SK-N-SH (cell line): ENCODE data around the gene FABP2.
"Not testable (repeated sequence)": the region's sequence is repeated elsewhere in the genome, so short reads cannot be mapped to it uniquely, and the experiment has no call there.

Experiments used
- CHD2 ChIP-seq: fragments of 150-350 bp; IDR thresholded peaks from 2 replicates; pipeline ENCODE4 v1.6.1; 2018; ENCODE audit warnings: low read length; ENCODE audit not compliant: partially characterized antibody
- GABPA ChIP-seq: IDR thresholded peaks from 2 replicates; pipeline ENCODE4 v1.4.0; 2012; ENCODE audit warnings: low read depth, mild to moderate bottlenecking
- POLR2AphosphoS5 ChIP-seq: IDR thresholded peaks from 2 replicates; pipeline ENCODE4 v1.6.1; 2012; ENCODE audit warnings: low read depth, low read length
- TEAD4 ChIP-seq: IDR thresholded peaks from 2 replicates; pipeline ENCODE4 v1.4.0; 2012; ENCODE audit warnings: mild to moderate bottlenecking, borderline replicate concordance; ENCODE audit not compliant: insufficient read depth
- TF ChIP-seq, protein P1 (sequence below): IDR thresholded peaks from 2 replicates; pipeline ENCODE4 v1.6.1; 2012; ENCODE audit warnings: mild to moderate bottlenecking, low read depth, low read length, moderate library complexity
- TF ChIP-seq, protein P2 (sequence below): fragments of 200-600 bp; sonication (generic); IDR thresholded peaks from 2 replicates; pipeline ENCODE4 v1.6.1; 2017; ENCODE audit warnings: antibody characterized with exemption, mild to moderate bottlenecking, moderate library complexity
- TF ChIP-seq, protein P3 (sequence below): IDR thresholded peaks from 2 replicates; pipeline ENCODE4 v1.4.0; 2012; ENCODE audit warnings: low read depth

DNA sequence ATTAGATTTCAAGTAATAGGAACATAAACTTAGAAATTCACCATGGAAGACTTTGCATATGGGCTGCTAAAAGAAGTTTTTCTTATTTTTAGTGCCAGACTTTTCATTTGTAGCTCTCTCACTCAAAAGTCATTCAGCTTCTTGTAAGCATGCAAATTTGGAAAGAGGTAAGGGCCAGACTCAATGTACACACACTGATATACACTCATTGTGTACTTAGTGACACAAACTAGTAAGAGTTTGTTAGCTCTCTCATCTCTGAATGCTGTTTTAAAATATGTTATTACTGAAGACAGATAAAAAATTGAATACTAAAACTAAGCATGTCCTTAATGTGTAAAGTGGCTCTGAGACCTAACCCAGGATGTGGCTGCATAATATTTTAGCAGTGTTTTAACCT is 18.0 kb upstream of the FABP2 start:
- TF ChIP-seq, protein P1, sequence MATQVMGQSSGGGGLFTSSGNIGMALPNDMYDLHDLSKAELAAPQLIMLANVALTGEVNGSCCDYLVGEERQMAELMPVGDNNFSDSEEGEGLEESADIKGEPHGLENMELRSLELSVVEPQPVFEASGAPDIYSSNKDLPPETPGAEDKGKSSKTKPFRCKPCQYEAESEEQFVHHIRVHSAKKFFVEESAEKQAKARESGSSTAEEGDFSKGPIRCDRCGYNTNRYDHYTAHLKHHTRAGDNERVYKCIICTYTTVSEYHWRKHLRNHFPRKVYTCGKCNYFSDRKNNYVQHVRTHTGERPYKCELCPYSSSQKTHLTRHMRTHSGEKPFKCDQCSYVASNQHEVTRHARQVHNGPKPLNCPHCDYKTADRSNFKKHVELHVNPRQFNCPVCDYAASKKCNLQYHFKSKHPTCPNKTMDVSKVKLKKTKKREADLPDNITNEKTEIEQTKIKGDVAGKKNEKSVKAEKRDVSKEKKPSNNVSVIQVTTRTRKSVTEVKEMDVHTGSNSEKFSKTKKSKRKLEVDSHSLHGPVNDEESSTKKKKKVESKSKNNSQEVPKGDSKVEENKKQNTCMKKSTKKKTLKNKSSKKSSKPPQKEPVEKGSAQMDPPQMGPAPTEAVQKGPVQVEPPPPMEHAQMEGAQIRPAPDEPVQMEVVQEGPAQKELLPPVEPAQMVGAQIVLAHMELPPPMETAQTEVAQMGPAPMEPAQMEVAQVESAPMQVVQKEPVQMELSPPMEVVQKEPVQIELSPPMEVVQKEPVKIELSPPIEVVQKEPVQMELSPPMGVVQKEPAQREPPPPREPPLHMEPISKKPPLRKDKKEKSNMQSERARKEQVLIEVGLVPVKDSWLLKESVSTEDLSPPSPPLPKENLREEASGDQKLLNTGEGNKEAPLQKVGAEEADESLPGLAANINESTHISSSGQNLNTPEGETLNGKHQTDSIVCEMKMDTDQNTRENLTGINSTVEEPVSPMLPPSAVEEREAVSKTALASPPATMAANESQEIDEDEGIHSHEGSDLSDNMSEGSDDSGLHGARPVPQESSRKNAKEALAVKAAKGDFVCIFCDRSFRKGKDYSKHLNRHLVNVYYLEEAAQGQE = not testable (repeated sequence)
- TF ChIP-seq, protein P2, sequence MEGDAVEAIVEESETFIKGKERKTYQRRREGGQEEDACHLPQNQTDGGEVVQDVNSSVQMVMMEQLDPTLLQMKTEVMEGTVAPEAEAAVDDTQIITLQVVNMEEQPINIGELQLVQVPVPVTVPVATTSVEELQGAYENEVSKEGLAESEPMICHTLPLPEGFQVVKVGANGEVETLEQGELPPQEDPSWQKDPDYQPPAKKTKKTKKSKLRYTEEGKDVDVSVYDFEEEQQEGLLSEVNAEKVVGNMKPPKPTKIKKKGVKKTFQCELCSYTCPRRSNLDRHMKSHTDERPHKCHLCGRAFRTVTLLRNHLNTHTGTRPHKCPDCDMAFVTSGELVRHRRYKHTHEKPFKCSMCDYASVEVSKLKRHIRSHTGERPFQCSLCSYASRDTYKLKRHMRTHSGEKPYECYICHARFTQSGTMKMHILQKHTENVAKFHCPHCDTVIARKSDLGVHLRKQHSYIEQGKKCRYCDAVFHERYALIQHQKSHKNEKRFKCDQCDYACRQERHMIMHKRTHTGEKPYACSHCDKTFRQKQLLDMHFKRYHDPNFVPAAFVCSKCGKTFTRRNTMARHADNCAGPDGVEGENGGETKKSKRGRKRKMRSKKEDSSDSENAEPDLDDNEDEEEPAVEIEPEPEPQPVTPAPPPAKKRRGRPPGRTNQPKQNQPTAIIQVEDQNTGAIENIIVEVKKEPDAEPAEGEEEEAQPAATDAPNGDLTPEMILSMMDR = not testable (repeated sequence)
- TF ChIP-seq CHD2, TEAD4, GABPA, POLR2AphosphoS5: not testable (repeated sequence)
- TF ChIP-seq, protein P3, sequence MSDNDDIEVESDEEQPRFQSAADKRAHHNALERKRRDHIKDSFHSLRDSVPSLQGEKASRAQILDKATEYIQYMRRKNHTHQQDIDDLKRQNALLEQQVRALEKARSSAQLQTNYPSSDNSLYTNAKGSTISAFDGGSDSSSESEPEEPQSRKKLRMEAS = not testable (repeated sequence)
